ENCODE measurements around the gene GRIP2. TPM values are rescaled to one million over a fixed set of nuclear protein-coding genes. Genes with fewer than 3 reads are reported as not detected.
A peak's percentile ranks its signal among the peaks of the same experiment; 100 is the strongest.

GRIP2 gene
- total and polyA plus RNA-seq, 2 of the 4 experiments (the other 2 are of a cell fraction), result 0.05 TPM; not detected in 1

GRCh38 chr3:14479591-14479990, 60.6 kb downstream of the GRIP2 start:
- dilution Hi-C loops (cut with HindIII; ENCODE audit: low sequenced_read_pairs, unreplicated experiment) (no loop called here), intact Hi-C loops (cut with micrococcal nuclease) (no loop called here), in situ Hi-C loops (cut with MboI; ENCODE audit: low sequenced_read_pairs) (no loop called here)
- ChIA-PET CTCF (no interaction called here), POLR2A (ENCODE audit: unreplicated experiment) (no interaction called here)
- Histone ChIP-seq H2AFZ (replicated peaks; ENCODE audit: low read length, poor library complexity) (no peak overlapping the region), H3K27me3 (ENCODE audit: control insufficient read depth, insufficient read depth, low read length) (no peaks in the 10 kb centered on the region), H2BK15ac (ENCODE audit: low read depth, low read length) (no peak overlapping the region), H3K27ac (ENCODE audit: insufficient read depth, low read length) (no peak overlapping the region), H2AK9ac (replicated peaks; ENCODE audit: low read depth, low read length, poor library complexity) (peak overlapping the region; percentile 69), H3K9ac (ENCODE audit: low read depth, low read length) (no peak overlapping the region), H4K8ac (ENCODE audit: low read depth in 2 of 2, low read length in 2 of 2) (no peak overlapping the region), H3K14ac (replicated peaks; ENCODE audit: low read depth, low read length) (no peak overlapping the region), H3K4ac (ENCODE audit: low read depth, low read length) (no peak overlapping the region), H3K4me2 (ENCODE audit: low read depth, low read length) (no peak overlapping the region), H3K9me3 (ENCODE audit: control insufficient read depth, insufficient read depth, low read length) (no peaks in the 10 kb centered on the region), H2AK5ac (ENCODE audit: low read depth, low read length) (no peak overlapping the region), H4K91ac (ENCODE audit: insufficient read depth, low read depth, low read length) (no peak overlapping the region), H3K4me1 (ENCODE audit: control insufficient read depth, insufficient read depth, low read length) (no peaks in the 10 kb centered on the region), H3K4me3 (ENCODE audit: insufficient read depth, low read depth, low read length) (no peak overlapping the region), H3K36me3 (ENCODE audit: control insufficient read depth, insufficient read depth, low read length) (peaks cover 76% of the 10 kb centered on the region), H2BK5ac (ENCODE audit: low read depth, low read length, poor library complexity, severe bottlenecking) (no peak overlapping the region), H2BK20ac (ENCODE audit: low read depth, low read length) (no peak overlapping the region), H3K9me1 (ENCODE audit: insufficient read depth, low read length) (peaks cover 10% of the 10 kb centered on the region; the same call in 1 of the 2 replicates), H3K18ac (ENCODE audit: low read depth, low read length) (no peak overlapping the region), H4K20me1 (ENCODE audit: insufficient read depth, low read length) (no peaks in the 10 kb centered on the region), H4K5ac (ENCODE audit: low read depth, low read length) (no peak overlapping the region), H3K79me1 (ENCODE audit: low read depth in 1 of 2, low read length in 2 of 2) (no peaks in the 10 kb centered on the region), H2BK120ac (ENCODE audit: low read depth, low read length) (no peak overlapping the region), H3K56ac (ENCODE audit: extremely low read depth, insufficient read depth, low read length) (no peak overlapping the region), H3K23ac (ENCODE audit: low read depth, low read length) (no peak overlapping the region)
- BruUV-seq (replicated peaks), result no TSS peak
- DNase-seq (no peak), ATAC-seq (ENCODE audit: low read depth) (no peak)
- WGBS, 2 experiments (ENCODE audit: extremely low coverage in 2 of 2, insufficient read length in 1 of 2), result 100% methylated on average over 2 of the region's 6 CpGs; no CpG with 5 or more reads in 1 of the 2 experiments
- TF ChIP-seq MXI1 (IDR thresholded peaks at IDR 0.05; ENCODE audit: borderline replicate concordance, low read depth, low read length), result no peak
- no peak for TF ChIP-seq USF2 (IDR thresholded peaks at IDR 0.05; ENCODE audit: low read depth, low read length)
- no peak for TF ChIP-seq CTCF (conservative IDR thresholded peaks at IDR 0.05; ENCODE audit: low read depth, low read length)
- TF ChIP-seq MAZ (IDR thresholded peaks at IDR 0.05; ENCODE audit: borderline replicate concordance, low read depth, low read length), result no peak
- no peak for TF ChIP-seq FOS (IDR thresholded peaks at IDR 0.05; ENCODE audit: low read depth, low read length)
- no peak for TF ChIP-seq NFE2L2 (IDR thresholded peaks at IDR 0.05; ENCODE audit: low read depth, low read length)
- no peak for TF ChIP-seq RCOR1 (IDR thresholded peaks at IDR 0.05; ENCODE audit: insufficient replicate concordance, low read length)
- TF ChIP-seq MAFK (IDR thresholded peaks at IDR 0.05; ENCODE audit: low read depth, low read length), result no peak
- TF ChIP-seq SMC3 (IDR thresholded peaks at IDR 0.05; ENCODE audit: low read depth, low read length), result no peak
- no peak for TF ChIP-seq POLR2A (IDR thresholded peaks at IDR 0.05; ENCODE audit: low read depth, low read length)

Data from IMR-90 (cell line).